Neuron (in vitro differentiated cells): ENCODE measurements around the gene LYSMD1.

Experiments used
- H2AFZ ChIP-seq: one replicate; pipeline ENCODE4 v1.6.1; 2013; ENCODE audit warnings: low read depth, mild to moderate bottlenecking, inconsistent platforms, low read length, moderate library complexity
- H3K27me3 ChIP-seq: one replicate; pipeline ENCODE4 v1.6.1; 2013; ENCODE audit warnings: low read length; ENCODE audit not compliant: insufficient read depth
- H3K36me3 ChIP-seq: one replicate; pipeline ENCODE4 v1.6.1; 2013; ENCODE audit warnings: low read length; ENCODE audit not compliant: insufficient read depth
- H3K4me1 ChIP-seq: one replicate; pipeline ENCODE4 v1.6.1; 2013; ENCODE audit warnings: low read length; ENCODE audit not compliant: insufficient read depth
- H3K4me3 ChIP-seq: 2 replicates; pipeline ENCODE4 v1.5.1; 2013; ENCODE audit warnings: mild to moderate bottlenecking, low read length, moderate library complexity
- H3K9me3 ChIP-seq: one replicate; pipeline ENCODE4 v1.6.1; 2013; ENCODE audit warnings: low read length

The LYSMD1 gene

GRCh38 chr1:151143986-151144385, 21.7 kb downstream of the LYSMD1 start:
- H3K4me1 ChIP-seq: peaks cover 36% of the 10 kb centered on the region
- H3K4me3 ChIP-seq: no peak overlapping the region
- peaks cover 17% of the 10 kb centered on the region for H3K36me3 ChIP-seq
- no peaks in the 10 kb centered on the region for H3K27me3 ChIP-seq
- no peaks in the 10 kb centered on the region for H3K9me3 ChIP-seq
- H2AFZ ChIP-seq: no peak overlapping the region

- Histone ChIP-seq H3K36me3 (peaks cover 21% of the 10 kb centered on the region), H3K4me3 (no peak overlapping the region), H3K27me3 (no peaks in the 10 kb centered on the region), H3K4me1 (peaks cover 36% of the 10 kb centered on the region), H3K9me3 (no peaks in the 10 kb centered on the region), H2AFZ (no peak overlapping the region)
Observed at GRCh38 chr1:151143057-151143435, 22.7 kb downstream of the LYSMD1 start.

- H3K4me1 ChIP-seq: peaks cover 33% of the 10 kb centered on the region
Observed at GRCh38 chr1:151142411-151143056, 23.2 kb downstream of the LYSMD1 start.

GRCh38 chr1:151137789-151138188, 27.9 kb downstream of the LYSMD1 start:
- Histone ChIP-seq H3K4me1 (no peaks in the 10 kb centered on the region), H2AFZ (no peak overlapping the region), H3K9me3 (no peaks in the 10 kb centered on the region), H3K27me3 (no peaks in the 10 kb centered on the region), H3K36me3 (peaks cover 67% of the 10 kb centered on the region), H3K4me3 (no peak overlapping the region)

More at GRCh38 chr1:151142411-151143056, 23.2 kb downstream of the LYSMD1 start:
- H3K27me3 ChIP-seq: no peaks in the 10 kb centered on the region
- peaks cover 26% of the 10 kb centered on the region for H3K36me3 ChIP-seq
- no peak overlapping the region for H3K4me3 ChIP-seq
- H3K9me3 ChIP-seq: no peaks in the 10 kb centered on the region
- no peak overlapping the region for H2AFZ ChIP-seq

GRCh38 chr1:151135433-151136385, 30.0 kb downstream of the LYSMD1 start:
- Histone ChIP-seq H3K27me3 (no peaks in the 10 kb centered on the region), H3K4me3 (no peak overlapping the region), H3K4me1 (no peaks in the 10 kb centered on the region), H3K9me3 (no peaks in the 10 kb centered on the region), H3K36me3 (peaks cover 63% of the 10 kb centered on the region), H2AFZ (no peak overlapping the region)

- no peak overlapping the region for H3K4me3 ChIP-seq
- peaks cover 60% of the 10 kb centered on the region for H3K36me3 ChIP-seq
Observed at GRCh38 chr1:151134991-151135390, 30.7 kb downstream of the LYSMD1 start.

GRCh38 chr1:151134396-151134795, 31.3 kb downstream of the LYSMD1 start:
- Histone ChIP-seq H3K4me1 (no peaks in the 10 kb centered on the region), H2AFZ (no peak overlapping the region), H3K36me3 (peaks cover 54% of the 10 kb centered on the region), H3K4me3 (no peak overlapping the region), H3K27me3 (no peaks in the 10 kb centered on the region), H3K9me3 (no peaks in the 10 kb centered on the region)

More at GRCh38 chr1:151134991-151135390, 30.7 kb downstream of the LYSMD1 start:
- H3K9me3 ChIP-seq: no peaks in the 10 kb centered on the region
- no peak overlapping the region for H2AFZ ChIP-seq
- H3K4me1 ChIP-seq: no peaks in the 10 kb centered on the region
- no peaks in the 10 kb centered on the region for H3K27me3 ChIP-seq

GRCh38 chr1:151133018-151133806, 32.5 kb downstream of the LYSMD1 start:
- Histone ChIP-seq H3K27me3 (no peaks in the 10 kb centered on the region), H3K9me3 (no peaks in the 10 kb centered on the region), H2AFZ (no peak overlapping the region), H3K4me1 (no peaks in the 10 kb centered on the region), H3K36me3 (peaks cover 48% of the 10 kb centered on the region), H3K4me3 (no peak overlapping the region)

GRCh38 chr1:151132335-151133017, 33.2 kb downstream of the LYSMD1 start:
- H3K27me3 ChIP-seq: no peaks in the 10 kb centered on the region
- H2AFZ ChIP-seq: no peak overlapping the region
- H3K36me3 ChIP-seq: peaks cover 41% of the 10 kb centered on the region
- H3K4me3 ChIP-seq: no peak overlapping the region
- H3K9me3 ChIP-seq: no peaks in the 10 kb centered on the region
- H3K4me1 ChIP-seq: no peaks in the 10 kb centered on the region

GRCh38 chr1:151131701-151132334, 33.9 kb downstream of the LYSMD1 start:
- Histone ChIP-seq H3K4me3 (no peak overlapping the region), H3K27me3 (no peaks in the 10 kb centered on the region), H2AFZ (no peak overlapping the region), H3K9me3 (no peaks in the 10 kb centered on the region), H3K36me3 (peaks cover 38% of the 10 kb centered on the region), H3K4me1 (no peaks in the 10 kb centered on the region)

- Histone ChIP-seq H3K4me1 (no peaks in the 10 kb centered on the region), H3K9me3 (no peaks in the 10 kb centered on the region), H3K27me3 (no peaks in the 10 kb centered on the region), H3K36me3 (peaks cover 31% of the 10 kb centered on the region), H2AFZ (no peak overlapping the region), H3K4me3 (no peak overlapping the region)
Observed at GRCh38 chr1:151130987-151131586, 34.6 kb downstream of the LYSMD1 start.

- Histone ChIP-seq H3K4me1 (peaks cover 5% of the 10 kb centered on the region), H3K9me3 (no peaks in the 10 kb centered on the region), H2AFZ (no peak overlapping the region), H3K36me3 (peaks cover 8% of the 10 kb centered on the region), H3K27me3 (no peaks in the 10 kb centered on the region), H3K4me3 (no peak overlapping the region)
Observed at GRCh38 chr1:151128800-151129199, 36.9 kb downstream of the LYSMD1 start.
